Neural cell (in vitro differentiated cells): ENCODE data around the gene PRKCA.

Experiments used
- EP300 ChIP-seq: fragments of 450-650 bp; conservative IDR thresholded peaks from 2 replicates; pipeline ENCODE4 v1.6.1; 2014; ENCODE audit warnings: antibody characterized with exemption, mild to moderate bottlenecking, moderate library complexity; ENCODE audit not compliant: poor library complexity, severe bottlenecking
- EZH2 ChIP-seq: fragments of 200-600, 300-800 bp; shearing (Covaris generic), sonication (generic); IDR thresholded peaks from 2 replicates; pipeline ENCODE4 v1.6.1; 2014; ENCODE audit warnings: antibody characterized with exemption, low read length, borderline replicate concordance, mild to moderate bottlenecking; ENCODE audit not compliant: insufficient read depth, poor library complexity, severe bottlenecking
- MXI1 ChIP-seq: fragments of 450-650 bp; conservative IDR thresholded peaks from 2 replicates; pipeline ENCODE4 v1.6.1; 2014; ENCODE audit warnings: antibody characterized with exemption, mild to moderate bottlenecking; ENCODE audit not compliant: poor library complexity, severe bottlenecking
- RAD21 ChIP-seq: fragments of 450-650 bp; conservative IDR thresholded peaks from 2 replicates; pipeline ENCODE4 v1.6.1; 2014; ENCODE audit warnings: antibody characterized with exemption, mild to moderate bottlenecking, moderate library complexity
- SMC3 ChIP-seq: fragments of 450-650 bp; conservative IDR thresholded peaks from 2 replicates; pipeline ENCODE4 v1.6.1; 2014; ENCODE audit warnings: antibody characterized with exemption, mild to moderate bottlenecking, moderate library complexity; ENCODE audit not compliant: poor library complexity
- TAF1 ChIP-seq: IDR thresholded peaks from 2 replicates; pipeline ENCODE4 v1.6.1; 2012; ENCODE audit warnings: low read depth
- TF ChIP-seq, protein P1 (sequence below): fragments of 450-650 bp; IDR thresholded peaks from 2 replicates; pipeline ENCODE4 v1.5.1; 2014; ENCODE audit warnings: antibody characterized with exemption, mild to moderate bottlenecking, moderate library complexity; ENCODE audit not compliant: poor library complexity, severe bottlenecking
- TF ChIP-seq, protein P2 (sequence below): IDR thresholded peaks from 2 replicates; pipeline ENCODE4 v1.6.1; 2012; ENCODE audit warnings: borderline replicate concordance

DNA sequence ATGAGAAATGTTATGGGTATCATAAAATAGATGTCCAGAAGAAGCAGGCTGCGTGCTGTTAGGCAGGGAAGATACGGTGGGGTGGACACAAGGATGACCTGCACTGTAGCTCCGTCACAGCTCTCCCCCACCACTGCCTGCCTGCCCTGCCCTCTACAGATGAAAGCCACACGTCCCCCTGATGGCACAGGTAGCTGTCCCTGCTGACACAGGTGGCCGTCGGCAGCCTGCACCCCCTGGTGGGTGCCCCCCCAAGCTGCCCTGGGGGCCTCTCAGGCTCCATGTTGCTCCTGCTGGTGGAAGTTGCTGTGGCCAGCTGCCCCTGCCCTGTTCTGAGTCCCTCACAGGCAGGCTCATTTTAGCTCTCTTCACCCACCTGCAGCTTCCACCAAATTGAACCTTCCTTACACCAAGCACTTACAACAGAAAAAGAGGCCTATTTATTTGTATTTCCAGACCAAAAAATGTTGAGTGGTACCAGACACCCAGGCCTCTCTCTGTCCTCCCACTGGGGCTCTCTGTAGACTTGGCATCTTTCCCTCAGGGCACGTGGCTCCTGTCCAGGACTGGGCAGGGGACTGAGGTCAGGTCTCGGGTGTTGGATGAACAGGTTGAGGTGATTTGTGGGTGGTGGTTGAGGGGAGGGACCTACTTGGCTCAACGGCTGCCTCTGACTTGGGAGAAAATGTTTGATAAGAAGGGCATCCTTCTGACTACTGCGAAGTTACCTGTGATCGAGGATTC is 482.4 kb downstream of the PRKCA start:
- no peak for TF ChIP-seq RAD21
- TF ChIP-seq SMC3, result no peak
- TF ChIP-seq MXI1, result no peak
- TF ChIP-seq, protein P1, sequence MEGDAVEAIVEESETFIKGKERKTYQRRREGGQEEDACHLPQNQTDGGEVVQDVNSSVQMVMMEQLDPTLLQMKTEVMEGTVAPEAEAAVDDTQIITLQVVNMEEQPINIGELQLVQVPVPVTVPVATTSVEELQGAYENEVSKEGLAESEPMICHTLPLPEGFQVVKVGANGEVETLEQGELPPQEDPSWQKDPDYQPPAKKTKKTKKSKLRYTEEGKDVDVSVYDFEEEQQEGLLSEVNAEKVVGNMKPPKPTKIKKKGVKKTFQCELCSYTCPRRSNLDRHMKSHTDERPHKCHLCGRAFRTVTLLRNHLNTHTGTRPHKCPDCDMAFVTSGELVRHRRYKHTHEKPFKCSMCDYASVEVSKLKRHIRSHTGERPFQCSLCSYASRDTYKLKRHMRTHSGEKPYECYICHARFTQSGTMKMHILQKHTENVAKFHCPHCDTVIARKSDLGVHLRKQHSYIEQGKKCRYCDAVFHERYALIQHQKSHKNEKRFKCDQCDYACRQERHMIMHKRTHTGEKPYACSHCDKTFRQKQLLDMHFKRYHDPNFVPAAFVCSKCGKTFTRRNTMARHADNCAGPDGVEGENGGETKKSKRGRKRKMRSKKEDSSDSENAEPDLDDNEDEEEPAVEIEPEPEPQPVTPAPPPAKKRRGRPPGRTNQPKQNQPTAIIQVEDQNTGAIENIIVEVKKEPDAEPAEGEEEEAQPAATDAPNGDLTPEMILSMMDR, result no peak
- no peak for TF ChIP-seq EP300
- no peak for TF ChIP-seq TAF1
- no peak for TF ChIP-seq EZH2
- TF ChIP-seq, protein P2, sequence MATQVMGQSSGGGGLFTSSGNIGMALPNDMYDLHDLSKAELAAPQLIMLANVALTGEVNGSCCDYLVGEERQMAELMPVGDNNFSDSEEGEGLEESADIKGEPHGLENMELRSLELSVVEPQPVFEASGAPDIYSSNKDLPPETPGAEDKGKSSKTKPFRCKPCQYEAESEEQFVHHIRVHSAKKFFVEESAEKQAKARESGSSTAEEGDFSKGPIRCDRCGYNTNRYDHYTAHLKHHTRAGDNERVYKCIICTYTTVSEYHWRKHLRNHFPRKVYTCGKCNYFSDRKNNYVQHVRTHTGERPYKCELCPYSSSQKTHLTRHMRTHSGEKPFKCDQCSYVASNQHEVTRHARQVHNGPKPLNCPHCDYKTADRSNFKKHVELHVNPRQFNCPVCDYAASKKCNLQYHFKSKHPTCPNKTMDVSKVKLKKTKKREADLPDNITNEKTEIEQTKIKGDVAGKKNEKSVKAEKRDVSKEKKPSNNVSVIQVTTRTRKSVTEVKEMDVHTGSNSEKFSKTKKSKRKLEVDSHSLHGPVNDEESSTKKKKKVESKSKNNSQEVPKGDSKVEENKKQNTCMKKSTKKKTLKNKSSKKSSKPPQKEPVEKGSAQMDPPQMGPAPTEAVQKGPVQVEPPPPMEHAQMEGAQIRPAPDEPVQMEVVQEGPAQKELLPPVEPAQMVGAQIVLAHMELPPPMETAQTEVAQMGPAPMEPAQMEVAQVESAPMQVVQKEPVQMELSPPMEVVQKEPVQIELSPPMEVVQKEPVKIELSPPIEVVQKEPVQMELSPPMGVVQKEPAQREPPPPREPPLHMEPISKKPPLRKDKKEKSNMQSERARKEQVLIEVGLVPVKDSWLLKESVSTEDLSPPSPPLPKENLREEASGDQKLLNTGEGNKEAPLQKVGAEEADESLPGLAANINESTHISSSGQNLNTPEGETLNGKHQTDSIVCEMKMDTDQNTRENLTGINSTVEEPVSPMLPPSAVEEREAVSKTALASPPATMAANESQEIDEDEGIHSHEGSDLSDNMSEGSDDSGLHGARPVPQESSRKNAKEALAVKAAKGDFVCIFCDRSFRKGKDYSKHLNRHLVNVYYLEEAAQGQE, result no peak
